Amniotic stem cell (primary cell): ENCODE data around the gene CHAT.

Experiments used
- DNase-seq: peaks from one replicate; lab custom pipeline; 2025; lab: John Stamatoyannopoulos, UW

CHAT gene

DNA sequence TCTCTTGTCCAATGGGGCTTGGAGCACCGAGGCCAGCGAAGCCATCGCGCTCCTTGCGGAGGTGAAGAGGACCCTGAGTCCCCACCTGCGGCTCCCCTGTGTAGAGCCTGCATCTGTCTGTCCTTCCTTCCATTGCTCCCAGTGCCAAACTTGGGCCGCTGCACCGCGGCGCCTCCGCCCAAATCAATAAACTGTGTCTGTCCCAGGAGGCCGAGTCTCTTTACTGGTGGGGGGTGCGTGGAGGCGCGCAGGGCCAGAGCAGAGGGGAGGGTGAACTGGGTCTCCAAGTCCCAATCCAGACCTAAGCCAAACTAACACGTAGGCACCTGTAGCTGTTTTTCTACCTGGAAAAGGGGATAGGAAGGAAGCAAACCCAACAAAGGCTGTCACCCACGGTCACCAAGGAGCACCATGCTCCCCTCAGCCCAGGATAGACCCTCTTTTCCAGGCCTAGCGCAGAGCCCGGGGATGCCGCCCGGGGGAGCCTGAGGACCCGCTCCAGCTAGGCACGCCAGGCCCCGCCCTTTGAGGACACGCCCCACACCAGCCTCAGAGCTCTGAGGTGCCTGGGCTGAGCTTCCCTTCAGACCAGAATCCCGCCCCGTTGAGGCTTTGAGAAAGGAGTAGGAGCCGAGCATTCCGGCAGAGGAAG, 1.2 kb upstream of the CHAT start:
- no peak for DNase-seq

GRCh38 chr10:49613165-49613881, 514 bp upstream of the CHAT start:
- no peak for DNase-seq

DNA sequence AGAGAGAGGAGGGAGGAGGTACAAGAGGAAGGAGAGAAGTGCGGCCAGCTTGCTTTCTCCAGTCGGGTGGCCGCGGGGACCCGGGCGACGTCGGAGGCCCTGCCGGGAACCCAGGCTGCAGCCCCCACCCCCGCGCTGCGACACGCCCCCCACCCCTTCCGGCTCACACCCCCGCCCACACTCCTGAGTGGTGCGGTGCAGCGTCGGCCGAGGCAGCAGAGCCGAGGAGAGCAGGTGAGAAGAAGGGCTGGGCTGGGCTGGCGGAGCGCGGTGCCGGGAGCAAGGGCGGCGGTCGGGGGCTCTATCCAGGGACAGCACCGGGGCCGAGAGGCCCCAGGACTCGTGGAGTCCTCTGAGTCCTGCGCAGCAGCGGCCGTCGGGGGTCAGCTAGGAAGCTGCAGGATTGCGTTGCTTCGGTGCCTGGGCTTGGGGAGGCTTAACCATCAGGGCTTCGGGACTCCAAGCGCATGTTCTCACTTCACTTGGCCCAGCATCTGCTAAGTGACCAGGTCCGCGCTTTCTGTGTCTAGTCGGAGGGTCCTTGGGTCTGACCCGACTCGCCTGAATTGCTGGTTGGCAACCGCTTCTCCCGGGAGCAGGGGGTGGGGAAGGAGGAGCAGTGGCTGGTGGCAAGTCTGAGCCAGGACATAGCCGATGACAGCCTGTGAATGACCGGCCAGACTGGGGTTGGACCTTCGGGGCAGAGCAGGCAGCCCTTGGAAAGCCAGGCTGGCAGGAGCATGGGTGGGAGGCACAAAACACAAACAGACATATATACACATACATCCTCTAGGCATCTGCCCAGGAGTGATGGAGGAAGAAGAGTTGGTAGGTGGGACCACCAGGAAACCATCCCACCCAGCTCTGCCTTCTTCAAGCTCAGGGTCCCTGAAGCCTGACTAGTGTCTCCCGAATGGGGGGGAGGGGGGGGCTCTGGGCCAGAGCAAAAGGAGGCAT, 683 bp downstream of the CHAT start:
- no peak for DNase-seq

DNA sequence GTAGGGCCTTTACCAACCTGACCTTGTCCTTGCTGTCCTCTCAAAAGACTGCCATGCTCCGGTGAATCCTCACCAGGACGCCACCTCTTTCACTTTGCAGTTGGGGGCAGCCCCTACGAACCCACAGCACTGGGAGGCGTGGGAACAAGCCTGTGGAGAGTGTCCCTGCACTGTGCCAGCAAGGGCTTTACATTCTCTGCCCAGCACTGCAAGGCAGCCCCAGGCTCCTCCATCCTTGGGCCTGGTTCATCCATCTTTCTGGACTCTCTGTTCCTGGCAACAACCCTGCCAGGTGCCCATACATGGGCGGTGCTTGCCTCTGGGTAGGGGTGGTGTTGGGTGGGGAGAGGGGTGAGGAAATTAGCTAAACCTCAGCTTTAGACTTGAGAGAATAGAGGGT, 1.4 kb downstream of the CHAT start:
- no peak for DNase-seq

- DNase-seq: no peak
Observed at GRCh38 chr10:49615721-49616120, 1.9 kb downstream of the CHAT start.

GRCh38 chr10:49616421-49617101, 2.7 kb downstream of the CHAT start:
- no peak for DNase-seq

DNA sequence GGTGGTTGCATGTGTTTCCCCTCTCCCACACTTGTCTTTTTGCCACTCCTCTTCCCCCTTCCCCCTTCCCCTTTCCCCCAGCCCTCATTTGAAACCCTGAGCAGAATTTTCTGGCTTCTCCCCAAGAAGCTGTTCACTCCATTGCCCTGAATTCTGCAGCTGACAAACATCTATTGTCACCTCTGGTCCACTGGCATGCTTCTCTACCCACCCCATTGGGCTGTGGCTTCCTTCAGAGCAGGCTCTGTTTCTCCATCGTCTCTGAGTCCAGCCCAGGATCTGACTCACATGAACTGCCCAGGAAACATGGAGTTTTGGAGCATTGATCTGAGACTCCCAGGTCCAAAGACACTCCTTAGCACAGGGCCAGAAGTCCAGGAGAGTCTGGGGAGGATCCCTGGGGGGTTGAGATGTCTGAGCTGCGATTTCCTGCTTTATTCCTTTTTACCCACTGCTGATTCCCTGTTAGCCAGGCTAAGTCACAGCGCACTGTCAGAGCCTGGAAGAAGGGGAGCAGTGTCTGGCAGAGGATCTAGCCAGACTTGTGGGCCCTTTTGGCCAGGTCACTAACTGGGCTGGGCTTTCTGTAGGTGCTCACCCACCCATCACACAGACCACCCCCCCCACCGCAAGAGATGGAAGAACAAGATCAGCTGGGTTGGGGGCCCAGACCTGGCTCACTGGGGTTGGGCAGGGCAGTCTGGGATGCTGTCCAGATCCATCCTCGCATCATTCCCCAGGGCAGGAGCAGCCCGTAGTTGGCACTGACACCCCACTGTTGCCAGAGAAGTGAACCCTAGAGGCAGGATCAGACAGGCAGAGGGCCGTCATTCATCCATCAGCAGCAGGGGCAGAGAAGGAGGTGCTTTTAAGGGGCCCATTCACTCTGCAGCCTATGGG, 3.5 kb downstream of the CHAT start:
- DNase-seq: no peak

GRCh38 chr10:49618821-49619220, 5.0 kb downstream of the CHAT start:
- DNase-seq: no peak

DNA sequence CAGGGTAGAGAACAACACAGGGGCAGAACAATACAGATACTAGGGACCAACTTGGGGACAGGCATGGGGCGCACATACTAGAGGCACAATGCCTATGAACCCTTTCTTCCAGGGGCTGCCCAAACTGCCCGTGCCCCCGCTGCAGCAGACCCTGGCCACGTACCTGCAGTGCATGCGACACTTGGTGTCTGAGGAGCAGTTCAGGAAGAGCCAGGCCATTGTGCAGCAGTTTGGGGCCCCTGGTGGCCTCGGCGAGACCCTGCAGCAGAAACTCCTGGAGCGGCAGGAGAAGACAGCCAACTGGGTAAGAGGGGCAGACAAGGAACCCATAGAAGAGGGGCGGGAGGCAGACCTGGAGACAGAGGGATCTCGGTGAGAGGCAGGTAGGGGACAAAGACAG, 5.8 kb downstream of the CHAT start:
- no peak for DNase-seq

DNA sequence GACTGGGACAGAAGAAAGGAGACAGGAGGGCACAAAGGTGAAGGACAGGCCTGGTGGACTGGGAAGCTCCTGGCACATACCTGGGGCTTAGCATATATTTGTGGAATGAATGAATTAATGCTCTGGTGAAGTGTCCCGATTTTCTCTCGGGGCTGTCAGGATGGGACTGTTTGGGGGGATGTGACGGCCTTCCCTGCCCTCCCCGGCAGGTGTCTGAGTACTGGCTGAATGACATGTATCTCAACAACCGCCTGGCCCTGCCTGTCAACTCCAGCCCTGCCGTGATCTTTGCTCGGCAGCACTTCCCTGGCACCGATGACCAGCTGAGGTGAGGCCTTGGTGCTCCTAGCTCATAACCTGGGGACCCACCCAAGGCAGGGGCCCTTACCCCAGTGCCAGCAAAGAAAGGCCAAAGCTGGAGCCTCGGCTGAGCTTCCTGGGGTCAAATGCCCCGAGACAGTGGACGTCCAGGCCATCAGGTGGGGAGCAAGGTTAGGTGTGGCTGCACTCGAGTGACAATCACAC, 6.5 kb downstream of the CHAT start:
- DNase-seq: no peak

GRCh38 chr10:49620841-49621378, 7.1 kb downstream of the CHAT start:
- no peak for DNase-seq

DNA sequence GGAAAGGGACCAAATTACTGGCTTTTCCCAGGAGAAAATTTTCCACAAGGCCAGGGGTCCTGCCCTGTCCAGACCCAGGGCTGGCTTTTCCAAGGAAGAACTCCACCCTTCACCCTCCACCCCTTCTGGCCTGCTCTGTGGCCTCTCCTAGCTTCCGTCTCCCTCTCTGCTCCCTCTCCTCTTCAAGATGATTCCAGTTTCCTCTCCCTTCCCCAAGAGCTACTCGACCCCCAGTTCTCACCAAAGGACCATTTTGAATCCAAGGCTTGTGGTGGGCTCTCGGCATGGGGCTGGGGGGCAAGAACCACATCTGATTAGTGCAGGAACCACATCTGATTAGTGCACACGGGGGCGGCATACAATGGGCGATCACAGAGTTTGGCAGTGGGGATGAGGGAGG, 7.7 kb downstream of the CHAT start:
- no peak for DNase-seq

- no peak for DNase-seq
Observed at GRCh38 chr10:49622426-49623425, 8.9 kb downstream of the CHAT start.

DNA sequence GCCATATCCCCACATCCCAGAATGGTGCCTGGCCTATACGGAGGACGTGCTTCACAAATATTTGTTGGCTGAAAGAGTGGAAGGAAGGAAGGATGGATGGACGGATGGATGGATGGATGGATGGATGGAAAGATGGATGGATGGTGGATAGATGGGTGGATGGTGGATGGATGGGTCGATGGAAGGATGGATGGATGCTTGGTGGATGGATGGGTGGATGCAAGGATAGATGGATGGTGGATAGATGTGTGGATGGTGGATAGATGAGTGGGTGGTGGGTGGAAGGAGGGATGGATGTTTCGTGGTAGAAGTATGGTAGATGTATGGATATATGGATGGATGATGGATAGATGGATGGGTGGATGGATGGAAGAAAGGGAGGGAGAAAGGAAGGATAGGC, 10.8 kb downstream of the CHAT start:
- no peak for DNase-seq

GRCh38 chr10:49625411-49625810, 11.6 kb downstream of the CHAT start:
- DNase-seq: no peak

GRCh38 chr10:49627038-49627437, 13.2 kb downstream of the CHAT start:
- DNase-seq: no peak

DNA sequence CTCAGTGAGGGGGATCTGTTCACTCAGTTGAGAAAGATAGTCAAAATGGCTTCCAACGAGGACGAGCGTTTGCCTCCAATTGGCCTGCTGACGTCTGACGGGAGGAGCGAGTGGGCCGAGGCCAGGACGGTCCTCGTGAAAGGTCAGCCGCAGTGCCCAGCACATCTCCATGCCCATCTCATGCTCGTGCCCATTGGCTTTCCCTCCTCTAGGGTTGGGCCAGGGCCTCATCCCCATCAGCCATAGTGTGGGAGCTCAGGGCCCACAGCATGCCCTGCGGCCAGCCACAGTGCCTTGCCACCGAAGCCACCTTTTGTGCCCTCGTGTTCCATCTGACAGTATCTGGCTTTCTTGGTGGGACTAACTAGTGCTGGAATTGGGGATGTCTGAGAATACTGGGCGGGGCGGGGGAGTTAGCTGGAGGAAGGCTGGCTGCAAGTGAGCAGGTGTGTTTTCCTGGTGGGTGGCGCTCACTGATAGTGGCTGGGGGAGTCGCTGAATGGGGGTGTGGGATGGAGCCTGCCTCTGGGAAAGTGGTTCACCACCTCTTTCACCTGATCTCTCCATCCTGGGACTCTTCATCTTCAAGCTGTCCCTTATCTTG, 13.9 kb downstream of the CHAT start:
- no peak for DNase-seq

GRCh38 chr10:49628599-49628998, 14.8 kb downstream of the CHAT start:
- no peak for DNase-seq

GRCh38 chr10:49629431-49629881, 15.6 kb downstream of the CHAT start:
- DNase-seq: no peak
